Measurements from ENCODE around the gene PLRG1. TPM values are rescaled to one million over a fixed set of nuclear protein-coding genes. Genes with fewer than 3 reads are reported as not detected.
"Not testable (repeated sequence)": the region's sequence is repeated elsewhere in the genome, so short reads cannot be mapped to it uniquely, and the experiment has no call there.

The PLRG1 gene
- 84.7 and 84.8 TPM in 2 replicates for total RNA-seq (2014; rRNA removed; shearing (Covaris generic))
- polyA plus RNA-seq (2016; fragmentation: Nextera tagmentation; extraction: Ambion mirVana): 72.0 and 81.7 TPM in 2 replicates

- H3K79me2 ChIP-seq (ENCODE audit: insufficient read depth): peaks cover 51% of the 10 kb centered on the region
- H3K9ac ChIP-seq: peak within 1 kb of the TSS; percentile 88
- WGBS, 2 experiments (ENCODE audit: low coverage in 1 of 2, low lambda C conversion rate in 2 of 2, missing lambda C conversion rate in 2 of 2): 0 to 2% methylated on average over 51 of the region's 51 CpGs
- no peaks in the 10 kb centered on the region for H3K9me2 ChIP-seq (ENCODE audit: insufficient read depth)
- peak within 1 kb of the TSS; percentile 99 for H2AFZ ChIP-seq
- in situ Hi-C loops (cut with MboI): loop anchor here (10.0 to 25.0 kb wide), 2 partner anchors 225 to 812 kb away; no protein-coding TSS in a partner anchor
- H3K27ac ChIP-seq: peak within 1 kb of the TSS; percentile 55
- peak within 1 kb of the TSS; percentile 94 for H3K4me3 ChIP-seq
- H3K4me2 ChIP-seq (ENCODE audit: unreplicated experiment): peak within 1 kb of the TSS; percentile 91
- H4K20me1 ChIP-seq (ENCODE audit: insufficient read depth): peaks cover 4% of the 10 kb centered on the region; the same call in 1 of the 2 replicates
- H3K27me3 ChIP-seq (replicated peaks; ENCODE audit: insufficient read depth): no peaks in the 10 kb centered on the region
- DNase-seq: peak; percentile 99
- H3K4me1 ChIP-seq (ENCODE audit: insufficient read depth): peaks cover 10% of the 10 kb centered on the region
- no peaks in the 10 kb centered on the region for H3K9me3 ChIP-seq (ENCODE audit: low read depth)
- no peak for TF ChIP-seq EZH2 (IDR thresholded peaks at IDR 0.05; ENCODE audit: insufficient read depth, poor library complexity, severe bottlenecking)
- no peak for TF ChIP-seq EZH2phosphoT487 (IDR thresholded peaks at IDR 0.05; ENCODE audit: insufficient read depth, low read depth)
- peaks cover 23% of the 10 kb centered on the region for H3K36me3 ChIP-seq (ENCODE audit: low read depth)
- no peaks in the 10 kb centered on the region for H3F3A ChIP-seq (ENCODE audit: insufficient read depth)
Observed at GRCh38 chr4:154549894-154550790, at the start of gene PLRG1. TSS of gene PLRG1 (minus strand) at chr4:154550400. CDS start at chr4:154550308, 92 bp downstream.

GRCh38 chr4:154597798-154598774 is 47.9 kb upstream of the PLRG1 start:
- 33 to 35% methylated on average over 7 of the region's 7 CpGs for WGBS, 2 experiments (ENCODE audit: low coverage in 1 of 2, low lambda C conversion rate in 2 of 2, missing lambda C conversion rate in 2 of 2)
- H3K9me2 ChIP-seq (ENCODE audit: insufficient read depth): 0 out of 2 replicates have a peak, but pooled peaks cover 2% of the 10 kb centered on the region
- H3K4me1 ChIP-seq (ENCODE audit: insufficient read depth): no peaks in the 10 kb centered on the region
- no peak for TF ChIP-seq EZH2 (IDR thresholded peaks at IDR 0.05; ENCODE audit: insufficient read depth, poor library complexity, severe bottlenecking)
- no peak for TF ChIP-seq EZH2phosphoT487 (IDR thresholded peaks at IDR 0.05; ENCODE audit: insufficient read depth, low read depth)
- no peaks in the 10 kb centered on the region for H3F3A ChIP-seq (ENCODE audit: insufficient read depth)
- no peak overlapping the region for H3K9ac ChIP-seq
- H3K4me2 ChIP-seq (ENCODE audit: unreplicated experiment): no peak overlapping the region
- H3K79me2 ChIP-seq (ENCODE audit: insufficient read depth): no peaks in the 10 kb centered on the region
- no peak overlapping the region for H3K4me3 ChIP-seq
- H3K27me3 ChIP-seq (replicated peaks; ENCODE audit: insufficient read depth): 0 out of 2 replicates have a peak, but pooled peaks cover 7% of the 10 kb centered on the region
- no peak for DNase-seq
- H3K27ac ChIP-seq: no peak overlapping the region
- no peaks in the 10 kb centered on the region for H3K36me3 ChIP-seq (ENCODE audit: low read depth)
- in situ Hi-C loops (cut with MboI): no loop called here
- H4K20me1 ChIP-seq (ENCODE audit: insufficient read depth): no peaks in the 10 kb centered on the region
- no peaks in the 10 kb centered on the region for H3K9me3 ChIP-seq (ENCODE audit: low read depth)
- no peak overlapping the region for H2AFZ ChIP-seq

GRCh38 chr4:154597281-154597680 is 47.1 kb upstream of the PLRG1 start:
- H3K4me1 ChIP-seq (ENCODE audit: insufficient read depth); H3K27me3 ChIP-seq (replicated peaks; ENCODE audit: insufficient read depth); DNase-seq; H3K79me2 ChIP-seq (ENCODE audit: insufficient read depth); H4K20me1 ChIP-seq (ENCODE audit: insufficient read depth); H3K9ac ChIP-seq; H3K36me3 ChIP-seq (ENCODE audit: low read depth); H3K4me3 ChIP-seq; H3F3A ChIP-seq (ENCODE audit: insufficient read depth); H3K27ac ChIP-seq; H3K4me2 ChIP-seq (ENCODE audit: unreplicated experiment); H3K9me3 ChIP-seq (ENCODE audit: low read depth); in situ Hi-C loops (cut with MboI); H3K9me2 ChIP-seq (ENCODE audit: insufficient read depth); H2AFZ ChIP-seq: not testable (repeated sequence)
- 54 to 64% methylated on average over 10 of the region's 11 CpGs for WGBS, 2 experiments (ENCODE audit: low coverage in 1 of 2, low lambda C conversion rate in 2 of 2, missing lambda C conversion rate in 2 of 2)

- Histone ChIP-seq H3K9me2 (ENCODE audit: insufficient read depth) (0 out of 2 replicates have a peak, but pooled peaks cover 2% of the 10 kb centered on the region), H3K79me2 (ENCODE audit: insufficient read depth) (no peaks in the 10 kb centered on the region), H2AFZ (no peak overlapping the region), H3K4me2 (ENCODE audit: unreplicated experiment) (no peak overlapping the region), H3K4me3 (no peak overlapping the region), H3K27ac (no peak overlapping the region), H3K9me3 (ENCODE audit: low read depth) (no peaks in the 10 kb centered on the region), H3K27me3 (replicated peaks; ENCODE audit: insufficient read depth) (peaks cover 7% of the 10 kb centered on the region; the same call in 1 of the 2 replicates), H3K9ac (no peak overlapping the region), H3F3A (ENCODE audit: insufficient read depth) (no peaks in the 10 kb centered on the region), H3K4me1 (ENCODE audit: insufficient read depth) (no peaks in the 10 kb centered on the region), H4K20me1 (ENCODE audit: insufficient read depth) (no peaks in the 10 kb centered on the region), H3K36me3 (ENCODE audit: low read depth) (no peaks in the 10 kb centered on the region)
- TF ChIP-seq EZH2phosphoT487 (IDR thresholded peaks at IDR 0.05; ENCODE audit: insufficient read depth, low read depth) (no peak), EZH2 (IDR thresholded peaks at IDR 0.05; ENCODE audit: insufficient read depth, poor library complexity, severe bottlenecking) (no peak)
- in situ Hi-C loops (cut with MboI): no loop called here
- no peak for DNase-seq
Observed at GRCh38 chr4:154595807-154596206, 45.6 kb upstream of the PLRG1 start.

- not testable (repeated sequence) for H3K4me3 ChIP-seq
Observed at GRCh38 chr4:154594343-154594742, 44.1 kb upstream of the PLRG1 start.

More at GRCh38 chr4:154594343-154594742, 44.1 kb upstream of the PLRG1 start:
- H4K20me1 ChIP-seq (ENCODE audit: insufficient read depth); H3K9me2 ChIP-seq (ENCODE audit: insufficient read depth); H3K4me2 ChIP-seq (ENCODE audit: unreplicated experiment); H3K9ac ChIP-seq; H3K4me1 ChIP-seq (ENCODE audit: insufficient read depth); H2AFZ ChIP-seq; in situ Hi-C loops (cut with MboI); H3K79me2 ChIP-seq (ENCODE audit: insufficient read depth); H3F3A ChIP-seq (ENCODE audit: insufficient read depth); DNase-seq; H3K27ac ChIP-seq; H3K36me3 ChIP-seq (ENCODE audit: low read depth); H3K9me3 ChIP-seq (ENCODE audit: low read depth): not testable (repeated sequence)
- H3K27me3 ChIP-seq (replicated peaks; ENCODE audit: insufficient read depth): peaks cover 17% of the 10 kb centered on the region
- 39 to 45% methylated on average over 3 of the region's 3 CpGs for WGBS, 2 experiments (ENCODE audit: low coverage in 1 of 2, low lambda C conversion rate in 2 of 2, missing lambda C conversion rate in 2 of 2)
